IgD-negative memory B cell (primary cell): ENCODE results near the gene CBARP. TPM values are rescaled to one million over a fixed set of nuclear protein-coding genes. Genes with fewer than 3 reads are reported as not detected.
A peak's percentile ranks its signal among the peaks of the same experiment; 100 is the strongest.

ENCODE experiments used
- H3K27ac Mint-ChIP-seq, 3 donors: one replicate each; pipeline ENCODE4 v1.8.0; 2020 to 2022; ENCODE audit warnings: mild to moderate bottlenecking in 3 of 3, mixed read lengths in 3 of 3, moderate library complexity in 1 of 3
- H3K27me3 Mint-ChIP-seq: one replicate; pipeline ENCODE4 v1.8.0; 2021; ENCODE audit warnings: mixed read lengths
- H3K36me3 Mint-ChIP-seq: one replicate; pipeline ENCODE4 v1.8.0; 2020; ENCODE audit warnings: mild to moderate bottlenecking, mixed read lengths
- H3K4me1 Mint-ChIP-seq, 3 donors: one replicate each; pipeline ENCODE4 v1.8.0; 2020 to 2022; ENCODE audit warnings: mixed read lengths in 3 of 3, mild to moderate bottlenecking in 1 of 3
- H3K4me3 Mint-ChIP-seq, 4 donors: one replicate each; pipeline ENCODE4 v1.8.0; 2020 to 2022; ENCODE audit warnings: mild to moderate bottlenecking in 4 of 4, mixed read lengths in 4 of 4, moderate library complexity in 3 of 4
- H3K9me3 Mint-ChIP-seq, 3 donors: one replicate each; pipeline ENCODE4 v1.8.0; 2020 to 2021; ENCODE audit warnings: mixed read lengths in 3 of 3, mild to moderate bottlenecking in 1 of 3
- polyA plus RNA-seq: library from polyadenylated mRNA; unstranded; fragments of 300-500 nt; fragmentation: Illumina TruSeq; gene quantifications from one replicate; pipeline ENCODE4 v1.2.3, GENCODE V29; 2021

The CBARP gene
- polyA plus RNA-seq, 1 donor from 2014 or later, result not detected

DNA sequence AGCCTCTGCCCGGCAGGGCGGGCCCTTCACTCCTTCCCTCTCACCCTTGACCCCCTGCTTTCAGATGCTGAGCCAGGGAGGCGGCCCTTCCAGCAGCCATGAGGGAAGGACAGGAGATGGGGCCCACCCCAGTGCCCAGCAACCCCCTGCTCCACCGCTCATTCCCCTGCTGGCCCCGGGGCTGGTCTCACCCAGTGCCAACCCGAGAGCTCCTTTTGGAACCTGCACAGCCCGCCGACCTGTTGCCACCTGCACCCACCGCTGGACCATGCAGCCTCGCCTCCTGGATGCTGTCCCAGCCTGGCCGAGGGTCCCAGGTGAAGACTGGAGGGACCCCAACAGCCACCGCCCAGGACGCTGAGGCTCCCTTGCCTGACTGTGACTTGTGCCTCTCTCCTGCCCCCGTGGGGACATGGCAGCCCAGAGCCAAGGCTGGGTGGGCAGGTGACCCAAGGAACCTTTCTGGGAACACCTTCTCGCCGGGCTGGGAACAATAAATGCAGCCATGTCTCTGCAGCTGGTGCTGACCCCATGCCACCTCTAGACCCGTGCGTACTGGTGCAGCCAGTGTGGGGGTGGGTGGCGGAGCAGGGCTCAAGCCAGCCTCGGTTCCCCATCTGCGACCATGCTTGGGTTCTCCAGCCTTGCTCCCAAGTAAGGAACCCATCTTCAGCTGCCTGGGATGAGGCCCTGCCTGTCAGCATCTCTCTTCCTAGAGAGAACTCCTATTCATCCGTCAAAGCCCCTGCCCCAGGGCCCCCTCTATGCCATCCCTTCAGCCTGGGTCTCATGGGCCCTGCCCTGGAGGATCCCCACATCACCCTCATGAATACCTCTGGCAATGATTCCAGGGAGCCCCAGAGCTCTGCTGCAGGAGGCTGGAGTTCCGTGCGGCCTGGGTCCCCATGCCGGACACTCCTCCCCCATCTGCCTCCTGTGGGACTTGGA lies 41.2 kb upstream of the CBARP start:
- Mint-ChIP-seq H3K4me3 (peak overlapping the region in 1 of 4 donors; percentile 84), H3K27me3 (peaks cover 10% of the 10 kb centered on the region), H3K27ac (peak overlapping the region in 2 of 3 donors; percentile 5 to 90), H3K36me3 (peaks cover 6% of the 10 kb centered on the region), H3K9me3 (no peaks in the 10 kb centered on the region), H3K4me1 (peaks cover 10 to 11% (median 10%) of the 10 kb centered on the region in 3 donors)

DNA sequence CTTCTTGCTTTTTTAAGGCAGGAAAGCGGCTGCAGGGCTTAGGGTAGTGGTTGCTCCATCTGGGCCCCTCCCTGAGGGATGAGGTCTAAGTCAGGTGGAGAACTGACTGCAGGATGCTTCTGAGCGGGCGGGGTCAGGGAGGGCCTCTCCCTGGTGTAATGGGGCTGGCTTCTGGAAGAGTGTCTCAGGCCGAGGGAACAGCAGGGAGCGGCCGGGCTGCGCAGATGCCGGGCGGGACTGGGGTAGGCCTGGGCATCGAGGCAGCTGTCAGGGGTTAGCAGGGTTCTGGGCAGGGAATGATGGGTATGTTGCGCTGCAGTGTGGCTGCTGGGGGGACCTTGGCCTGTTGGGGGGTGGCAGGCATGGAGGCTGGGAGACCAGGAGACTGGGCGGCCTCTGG lies 40.3 kb upstream of the CBARP start:
- H3K4me3 Mint-ChIP-seq, result peak overlapping the region in 3 of 4 donors; percentile 29 to 82 (median 77)
- peak overlapping the region; percentile 46 to 95 (median 93) for H3K27ac Mint-ChIP-seq
- peaks cover 3% of the 10 kb centered on the region for H3K27me3 Mint-ChIP-seq
- peaks cover 6% of the 10 kb centered on the region for H3K36me3 Mint-ChIP-seq
- H3K4me1 Mint-ChIP-seq, result peaks cover 15 to 16% (median 16%) of the 10 kb centered on the region in 3 donors
- H3K9me3 Mint-ChIP-seq, result no peaks in the 10 kb centered on the region

DNA sequence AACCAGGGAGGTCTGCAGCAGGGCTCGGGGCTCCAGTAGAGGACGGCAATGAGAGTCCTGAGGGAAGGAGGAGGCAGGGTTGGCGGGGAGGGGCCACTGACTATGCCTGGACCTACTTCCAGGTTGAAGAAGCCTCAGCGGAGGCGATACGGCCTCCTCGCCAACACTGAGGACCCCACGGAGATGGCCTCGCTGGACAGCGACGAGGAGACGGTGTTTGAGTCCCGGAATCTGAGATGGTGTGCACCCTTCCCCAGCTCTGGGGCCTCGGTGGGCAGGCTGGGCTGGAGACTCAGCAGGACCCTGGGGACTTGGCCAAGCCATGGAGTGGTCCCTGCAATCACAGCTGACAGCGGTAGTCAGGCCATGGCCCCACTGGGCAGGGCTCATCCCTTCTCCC lies 39.3 kb upstream of the CBARP start:
- peaks cover 1% of the 10 kb centered on the region for H3K27me3 Mint-ChIP-seq
- peaks cover 21 to 24% (median 22%) of the 10 kb centered on the region in 3 donors for H3K4me1 Mint-ChIP-seq
- H3K4me3 Mint-ChIP-seq, result peak overlapping the region; percentile 80 to 95 (median 88)

DNA sequence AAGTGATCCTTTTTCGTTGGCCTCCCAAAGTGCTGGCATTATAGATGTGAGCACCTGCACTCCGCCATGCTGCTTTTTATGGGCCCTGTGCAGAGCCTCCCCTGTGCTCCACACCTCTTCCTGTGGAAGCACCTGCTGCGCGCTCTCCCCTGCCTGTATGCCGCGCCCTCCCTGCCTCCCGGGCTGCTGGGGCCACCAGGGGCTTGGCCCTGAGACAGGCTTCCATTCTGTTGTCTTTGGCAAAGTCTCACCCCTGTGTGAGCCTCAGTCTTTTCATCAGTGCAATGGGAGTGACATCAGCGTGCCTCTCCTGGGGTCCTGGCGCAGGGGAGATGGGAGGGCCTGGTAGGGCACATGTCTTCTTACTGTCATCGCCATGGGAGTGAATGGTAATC lies 38.8 kb upstream of the CBARP start:
- H3K4me1 Mint-ChIP-seq, result peaks cover 21 to 26% (median 23%) of the 10 kb centered on the region in 3 donors

More for the DNA sequence above, 39.3 kb upstream of the CBARP start:
- Mint-ChIP-seq H3K36me3 (peaks cover 9% of the 10 kb centered on the region), H3K9me3 (no peaks in the 10 kb centered on the region), H3K27ac (peak overlapping the region; percentile 95 to 97 (median 97))

DNA sequence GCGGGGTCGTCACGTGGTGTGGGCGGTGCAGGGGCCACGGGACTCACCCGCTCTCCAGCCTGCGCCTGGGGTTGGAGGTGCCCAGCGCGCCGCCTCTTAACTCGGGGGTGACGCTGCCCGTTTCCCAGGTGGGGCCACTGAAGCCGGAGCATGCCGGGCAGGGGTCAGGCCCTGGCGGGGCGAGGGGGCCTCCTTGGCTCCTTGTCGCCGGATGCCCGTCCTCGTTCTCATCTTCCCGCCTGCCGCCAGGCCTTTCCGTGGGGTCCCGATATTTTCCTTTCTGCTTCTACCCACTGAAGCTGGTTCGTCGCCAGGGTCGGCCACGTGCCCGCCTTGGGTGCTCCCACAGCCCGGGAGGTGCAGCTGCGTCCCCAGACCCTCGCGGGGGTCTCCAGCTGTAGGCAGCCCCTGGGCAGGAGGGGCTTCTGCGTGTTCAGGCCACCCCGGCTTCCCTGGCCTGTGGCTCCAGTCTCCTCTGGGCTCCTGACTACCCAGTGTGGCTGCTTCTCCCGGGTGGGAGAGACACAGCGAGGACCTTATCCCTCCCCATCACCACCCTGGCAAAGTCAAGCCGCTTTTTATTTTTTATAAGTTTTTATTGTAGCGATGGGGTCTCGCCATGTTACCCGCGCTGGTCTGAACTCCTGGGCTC lies 38.3 kb upstream of the CBARP start:
- Mint-ChIP-seq H3K27me3 (peaks cover 1% of the 10 kb centered on the region), H3K36me3 (peaks cover 10% of the 10 kb centered on the region), H3K9me3 (no peaks in the 10 kb centered on the region), H3K4me1 (peaks cover 21 to 28% (median 27%) of the 10 kb centered on the region in 3 donors), H3K4me3 (peak overlapping the region; percentile 80 to 95 (median 88)), H3K27ac (peak overlapping the region; percentile 95 to 97 (median 97))

More for the DNA sequence above, 38.8 kb upstream of the CBARP start:
- Mint-ChIP-seq H3K9me3 (no peaks in the 10 kb centered on the region), H3K27me3 (peaks cover 1% of the 10 kb centered on the region), H3K4me3 (peak overlapping the region; percentile 80 to 95 (median 88)), H3K36me3 (peaks cover 9% of the 10 kb centered on the region), H3K27ac (peak overlapping the region; percentile 95 to 97 (median 97))

DNA sequence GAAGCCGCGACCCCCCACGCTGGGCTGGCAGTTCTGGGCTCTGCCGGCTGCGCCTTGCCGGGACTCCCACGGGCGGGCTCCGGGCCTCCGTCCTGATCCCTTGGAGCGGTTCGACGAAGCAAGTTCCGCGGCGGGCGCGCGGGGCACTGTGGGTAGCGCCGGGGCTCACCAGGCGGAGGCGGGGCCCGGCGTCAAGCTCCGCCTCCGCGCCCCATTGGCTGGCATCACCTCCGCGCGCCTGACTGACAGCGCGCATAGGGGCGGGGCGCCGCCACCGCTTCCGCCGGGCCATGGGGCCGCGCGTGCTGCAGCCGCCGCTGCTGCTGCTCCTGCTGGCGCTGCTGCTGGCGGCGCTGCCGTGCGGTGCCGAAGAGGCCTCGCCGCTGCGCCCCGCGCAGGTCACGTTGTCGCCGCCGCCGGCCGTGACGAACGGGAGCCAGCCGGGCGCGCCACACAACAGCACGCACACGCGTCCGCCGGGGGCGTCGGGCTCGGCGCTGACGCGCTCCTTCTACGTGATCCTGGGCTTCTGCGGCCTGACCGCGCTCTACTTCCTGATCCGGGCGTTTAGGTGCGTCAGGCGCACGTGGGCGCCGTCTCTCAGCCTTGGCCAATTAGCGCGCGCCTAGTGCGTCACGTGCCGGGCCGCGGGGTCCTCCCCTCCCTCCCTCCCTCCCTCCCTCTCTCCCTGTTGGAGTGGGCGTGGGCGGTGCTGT lies 37.6 kb upstream of the CBARP start, which contains the start of gene FAM174C:
Gene FAM174C (plus strand): TSS at position 271 of the 716 bp plus-strand sequence. CDS start 20 bp downstream, at position 291.
- H3K9me3 Mint-ChIP-seq, result no peaks in the 10 kb centered on the region
- peak within 1 kb of the TSS; percentile 83 to 95 (median 91) for H3K4me3 Mint-ChIP-seq
- H3K4me1 Mint-ChIP-seq, result peaks cover 26 to 32% (median 31%) of the 10 kb centered on the region in 3 donors
- peaks cover 1% of the 10 kb centered on the region for H3K27me3 Mint-ChIP-seq
- H3K36me3 Mint-ChIP-seq, result peaks cover 10% of the 10 kb centered on the region
- peak within 1 kb of the TSS; percentile 95 to 97 (median 97) for H3K27ac Mint-ChIP-seq

DNA sequence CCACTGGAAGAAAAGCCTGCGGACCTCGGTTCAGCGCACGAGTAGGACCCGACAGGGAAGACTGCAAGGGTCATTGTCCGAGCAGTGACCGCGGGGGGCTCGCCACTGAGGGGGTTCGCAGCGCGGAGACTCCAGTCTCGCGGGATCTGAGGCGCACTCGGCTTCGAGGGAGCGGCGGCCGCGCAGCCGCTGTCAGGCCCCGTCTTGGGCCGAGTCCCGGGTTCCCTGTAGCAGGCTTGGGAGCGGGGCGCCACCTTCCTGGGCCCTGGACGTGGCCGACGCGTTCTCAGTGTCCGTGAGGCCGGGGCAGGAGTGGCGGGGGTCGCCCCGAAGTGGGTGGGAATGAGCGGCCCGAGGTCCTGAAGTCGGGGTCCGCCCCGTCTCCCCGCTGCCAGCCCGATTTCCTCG lies 37.1 kb upstream of the CBARP start:
- peaks cover 1% of the 10 kb centered on the region for H3K27me3 Mint-ChIP-seq
- no peaks in the 10 kb centered on the region for H3K9me3 Mint-ChIP-seq
- peaks cover 9% of the 10 kb centered on the region for H3K36me3 Mint-ChIP-seq
- H3K4me1 Mint-ChIP-seq, result peaks cover 31 to 35% (median 32%) of the 10 kb centered on the region in 3 donors
- peak overlapping the region in 3 of 4 donors; percentile 55 to 90 (median 66) for H3K4me3 Mint-ChIP-seq
- peak overlapping the region in 2 of 3 donors; percentile 59 to 95 for H3K27ac Mint-ChIP-seq

DNA sequence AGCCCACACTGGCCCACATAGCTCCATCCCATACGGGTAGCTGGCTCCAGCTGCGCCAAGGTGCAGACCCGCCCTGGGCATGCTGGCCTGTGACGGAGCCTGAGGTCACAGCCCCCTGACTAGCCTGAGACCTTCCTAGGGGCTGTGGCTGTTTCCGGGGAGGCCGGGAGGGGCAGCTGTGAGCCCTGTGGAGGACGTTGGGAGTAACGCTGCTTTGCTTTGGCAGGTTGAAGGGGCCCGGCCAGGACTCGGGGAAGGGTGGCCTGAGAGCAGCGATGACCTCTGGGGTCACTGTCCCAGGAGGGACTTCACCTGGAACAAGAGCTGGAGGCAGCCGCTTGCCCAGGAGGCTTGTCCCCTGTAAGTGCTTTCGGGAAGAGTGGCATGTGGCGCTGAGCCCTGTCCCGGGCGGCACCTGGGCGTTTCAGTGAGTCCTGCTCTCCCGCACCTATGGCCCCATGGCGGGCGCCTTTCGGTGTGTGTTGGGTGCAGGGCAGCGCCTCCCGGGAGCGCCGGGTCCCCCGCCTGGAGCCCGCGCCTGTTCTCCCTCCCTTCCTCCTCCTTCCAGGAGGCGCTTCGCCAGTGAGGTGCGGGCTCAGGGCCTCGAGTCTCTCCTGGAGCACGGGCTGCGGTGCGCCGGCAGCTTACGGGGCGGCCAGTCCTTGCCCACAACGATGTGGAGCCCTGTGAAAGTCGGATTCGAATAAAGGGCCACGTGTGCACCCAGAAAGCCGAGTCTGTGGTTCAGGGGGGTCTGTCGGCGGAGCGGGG lies 36.5 kb upstream of the CBARP start:
- Mint-ChIP-seq H3K4me1 (peaks cover 26 to 32% (median 29%) of the 10 kb centered on the region in 3 donors), H3K27ac (peak overlapping the region; percentile 39 to 95 (median 73)), H3K9me3 (no peaks in the 10 kb centered on the region), H3K36me3 (peaks cover 7% of the 10 kb centered on the region), H3K4me3 (peak overlapping the region in 3 of 4 donors; percentile 27 to 90 (median 85)), H3K27me3 (no peaks in the 10 kb centered on the region)

DNA sequence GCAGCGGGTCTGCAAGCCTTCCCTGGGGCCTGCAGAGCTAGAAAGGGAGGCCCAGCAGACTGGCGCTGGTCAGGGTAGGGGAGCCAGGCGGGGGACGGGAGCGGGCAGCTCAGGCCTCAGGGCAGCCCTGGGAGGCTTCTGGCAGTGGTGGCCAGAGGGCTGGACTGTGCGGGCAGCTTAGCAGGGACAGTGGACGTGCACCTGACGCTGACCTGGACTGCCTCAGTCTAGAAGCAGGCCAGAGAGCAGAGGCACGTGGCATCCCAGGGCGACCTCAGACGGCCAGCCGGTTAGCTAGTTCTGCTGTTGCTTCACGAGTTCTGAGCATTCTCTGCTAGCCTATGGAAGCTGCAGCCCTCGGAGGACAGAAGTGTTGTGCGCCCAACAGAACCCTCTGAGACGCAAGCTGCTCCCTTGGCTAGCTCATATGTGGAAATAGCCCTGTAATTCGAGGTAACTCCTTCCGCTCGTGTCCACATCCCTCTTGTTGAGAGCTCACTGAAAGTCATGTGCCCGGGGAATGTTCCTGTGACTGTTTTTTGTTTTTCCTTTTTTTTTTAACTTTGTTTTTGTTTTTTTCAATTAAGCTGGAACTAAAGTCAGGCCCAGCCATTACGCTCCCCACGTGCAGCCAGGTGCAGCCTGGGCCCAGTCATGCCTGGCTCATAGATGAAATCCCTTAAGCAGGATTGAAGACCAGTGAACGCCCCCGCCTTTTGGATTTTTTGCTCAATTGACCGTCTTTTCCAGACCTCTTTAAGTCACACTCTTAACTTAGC lies 35.6 kb upstream of the CBARP start:
- peaks cover 33 to 37% (median 35%) of the 10 kb centered on the region in 3 donors for H3K4me1 Mint-ChIP-seq
- peak overlapping the region; percentile 73 to 95 (median 89) for H3K27ac Mint-ChIP-seq
- H3K27me3 Mint-ChIP-seq, result no peaks in the 10 kb centered on the region
- peak overlapping the region; percentile 27 to 90 (median 72) for H3K4me3 Mint-ChIP-seq
- no peaks in the 10 kb centered on the region for H3K9me3 Mint-ChIP-seq
- H3K36me3 Mint-ChIP-seq, result peaks cover 7% of the 10 kb centered on the region

DNA sequence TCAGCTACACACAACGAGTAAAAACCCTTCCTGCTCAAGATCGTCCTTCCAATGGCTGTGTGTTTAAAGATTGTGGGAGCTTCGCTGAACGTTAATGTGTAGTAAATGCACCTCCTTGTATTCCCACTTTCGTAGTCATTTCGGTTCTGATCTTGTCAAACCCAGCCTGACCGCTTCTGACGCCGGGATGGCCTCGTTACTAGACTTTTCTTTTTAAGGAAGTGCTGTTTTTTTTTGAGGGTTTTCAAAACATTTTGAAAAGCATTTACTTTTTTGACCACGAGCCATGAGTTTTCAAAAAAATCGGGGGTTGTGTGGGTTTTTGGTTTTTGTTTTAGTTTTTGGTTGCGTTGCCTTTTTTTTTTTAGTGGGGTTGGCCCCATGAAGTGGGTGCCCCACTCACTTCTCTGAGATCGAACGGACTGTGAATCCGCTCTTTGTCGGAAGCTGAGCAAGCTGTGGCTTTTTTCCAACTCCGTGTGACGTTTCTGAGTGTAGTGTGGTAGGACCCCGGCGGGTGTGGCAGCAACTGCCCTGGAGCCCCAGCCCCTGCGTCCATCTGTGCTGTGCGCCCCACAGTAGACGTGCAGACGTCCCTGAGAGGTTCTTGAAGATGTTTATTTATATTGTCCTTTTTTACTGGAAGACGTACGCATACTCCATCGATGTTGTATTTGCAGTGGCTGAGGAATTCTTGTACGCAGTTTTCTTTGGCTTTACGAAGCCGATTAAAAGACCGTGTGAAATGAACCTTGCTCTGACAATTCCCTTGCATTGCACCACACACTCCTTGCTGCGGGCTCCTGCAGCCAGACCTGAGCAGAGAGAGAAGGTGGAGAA lies 34.8 kb upstream of the CBARP start:
- Mint-ChIP-seq H3K36me3 (peaks cover 5% of the 10 kb centered on the region), H3K9me3 (no peaks in the 10 kb centered on the region), H3K27ac (peak overlapping the region in 2 of 3 donors; percentile 89 to 95), H3K27me3 (no peaks in the 10 kb centered on the region), H3K4me1 (peaks cover 33 to 38% (median 37%) of the 10 kb centered on the region in 3 donors), H3K4me3 (peak overlapping the region; percentile 21 to 90 (median 70))

DNA sequence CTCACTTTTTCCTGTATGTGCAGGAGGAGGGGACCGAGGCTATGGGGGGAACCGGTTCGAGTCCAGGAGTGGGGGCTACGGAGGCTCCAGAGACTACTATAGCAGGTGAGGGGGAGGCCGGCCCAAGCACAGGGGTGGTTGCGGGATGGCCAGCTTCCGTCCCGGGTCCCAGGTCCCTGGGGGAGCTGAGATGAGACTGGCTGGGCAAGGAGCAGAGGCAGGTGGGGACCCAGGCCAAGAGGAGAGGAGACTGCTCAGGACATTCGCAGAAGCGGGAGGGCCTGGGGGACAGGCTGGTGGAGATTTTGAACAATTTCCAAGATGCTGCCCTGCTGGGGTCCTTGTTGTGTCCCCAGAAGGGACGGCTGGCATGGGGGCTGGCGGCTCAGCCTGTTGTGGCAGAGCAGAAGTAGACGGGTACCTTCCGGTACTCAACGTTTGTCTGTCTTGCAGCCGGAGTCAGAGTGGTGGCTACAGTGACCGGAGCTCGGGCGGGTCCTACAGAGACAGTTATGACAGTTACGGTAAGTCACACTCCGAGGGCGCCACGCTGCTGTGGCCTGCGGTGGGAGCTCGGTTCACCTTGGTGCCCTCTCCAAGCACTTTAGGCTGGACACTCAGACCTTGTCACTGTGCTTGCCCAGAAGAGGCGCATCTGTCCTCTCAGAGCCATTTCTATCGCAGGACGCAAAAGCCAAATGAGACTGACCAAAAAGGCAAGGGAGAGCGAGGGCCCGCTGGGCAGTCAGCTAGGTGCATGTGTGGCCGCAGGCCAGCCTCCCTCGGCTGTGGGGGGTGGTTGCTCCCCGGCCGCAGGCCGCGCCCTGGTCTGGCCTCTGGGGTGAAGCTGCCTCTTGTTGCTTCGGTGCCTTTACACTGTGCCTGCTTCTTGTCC lies 34.0 kb upstream of the CBARP start:
- Mint-ChIP-seq H3K4me1 (peaks cover 33 to 38% (median 37%) of the 10 kb centered on the region in 3 donors), H3K36me3 (peaks cover 5% of the 10 kb centered on the region), H3K27me3 (no peaks in the 10 kb centered on the region), H3K27ac (peak overlapping the region; percentile 63 to 95 (median 95)), H3K9me3 (no peaks in the 10 kb centered on the region), H3K4me3 (peak overlapping the region; percentile 84 to 94 (median 90))
